ENCODE results near the gene LYSMD1. TPM values are rescaled to one million over a fixed set of nuclear protein-coding genes. Genes with fewer than 3 reads are reported as not detected.
"Not testable (repeated sequence)": the region's sequence is repeated elsewhere in the genome, so short reads cannot be mapped to it uniquely, and the experiment has no call there.

Gene LYSMD1
- 1 to 10 TPM; 5.0 to 6.6 (median 6.0) TPM for total RNA-seq (2021; fragmentation: NEBNext Ultra II Directional; extraction: Animal tissue kit (Norgen Biotek cat#: 25700))
- long read RNA-seq, partial matches to known transcripts: 0 of 5 reads
- long read RNA-seq, other reads (novel, unspliced or antisense): 3 of 5 reads

GRCh38 chr1:151165738-151166504, at the start of gene LYSMD1, which contains the start of gene SCNM1:
LYSMD1 (minus strand) TSS chr1:151165902; CDS start chr1:151165258, 644 bp downstream.
SCNM1 (plus strand) TSS chr1:151166144; CDS start chr1:151166153, 9 bp downstream.
- Mint-ChIP-seq H3K4me1 (ENCODE audit: low read depth) (peaks cover 24% of the 10 kb centered on the region), H3K36me3 (ENCODE audit: low read depth) (peaks cover 18% of the 10 kb centered on the region), H3K4me3 (peak within 1 kb of the TSS; percentile 100), H3K9me3 (no peaks in the 10 kb centered on the region), H3K27ac (peak within 1 kb of the TSS; percentile 98), H3K27me3 (ENCODE audit: insufficient read depth) (peaks cover 3% of the 10 kb centered on the region)
- TF ChIP-seq CTCF (IDR thresholded peaks at IDR 0.05): no peak; the same call in 1 of the 2 replicates
- DNase-seq: peak; percentile 99

- Mint-ChIP-seq H3K27ac (no peak overlapping the region; the same call in 1 of the 2 replicates), H3K9me3 (no peaks in the 10 kb centered on the region), H3K36me3 (ENCODE audit: low read depth) (peaks cover 24% of the 10 kb centered on the region), H3K4me1 (ENCODE audit: low read depth) (peaks cover 41% of the 10 kb centered on the region), H3K27me3 (ENCODE audit: insufficient read depth) (peaks cover 1% of the 10 kb centered on the region), H3K4me3 (no peak overlapping the region)
- TF ChIP-seq CTCF (IDR thresholded peaks at IDR 0.05): no peak
- no peak for DNase-seq
These were observed 47.9 kb upstream of the LYSMD1 start for GRCh38 chr1:151213560-151213959.

- Mint-ChIP-seq H3K4me1 (ENCODE audit: low read depth) (peaks cover 41% of the 10 kb centered on the region), H3K4me3 (0 out of 2 replicates have a peak overlapping the region, but pooled peaks have one; percentile 7), H3K27ac (peak overlapping the region; percentile 78), H3K36me3 (ENCODE audit: low read depth) (peaks cover 24% of the 10 kb centered on the region), H3K27me3 (ENCODE audit: insufficient read depth) (peaks cover 1% of the 10 kb centered on the region), H3K9me3 (no peaks in the 10 kb centered on the region)
- no peak for DNase-seq
- TF ChIP-seq CTCF (IDR thresholded peaks at IDR 0.05): no peak
These were observed 46.4 kb upstream of the LYSMD1 start for GRCh38 chr1:151211972-151212705.

GRCh38 chr1:151210830-151211229, 45.1 kb upstream of the LYSMD1 start:
- H3K9me3 Mint-ChIP-seq: no peaks in the 10 kb centered on the region
- H3K27me3 Mint-ChIP-seq (ENCODE audit: insufficient read depth): peaks cover 1% of the 10 kb centered on the region; the same call in 1 of the 2 replicates
- peak; percentile 87 for DNase-seq
- H3K4me1 Mint-ChIP-seq (ENCODE audit: low read depth): peaks cover 40% of the 10 kb centered on the region
- peak overlapping the region; percentile 84 for H3K27ac Mint-ChIP-seq
- H3K4me3 Mint-ChIP-seq: peak overlapping the region; percentile 46; the same call in 1 of the 2 replicates
- TF ChIP-seq CTCF (IDR thresholded peaks at IDR 0.05): no peak
- H3K36me3 Mint-ChIP-seq (ENCODE audit: low read depth): peaks cover 29% of the 10 kb centered on the region

- H3K4me3 Mint-ChIP-seq; DNase-seq; H3K27me3 Mint-ChIP-seq (ENCODE audit: insufficient read depth); H3K9me3 Mint-ChIP-seq; H3K27ac Mint-ChIP-seq: not testable (repeated sequence)
- Mint-ChIP-seq H3K4me1 (ENCODE audit: low read depth) (peaks cover 44% of the 10 kb centered on the region), H3K36me3 (ENCODE audit: low read depth) (peaks cover 31% of the 10 kb centered on the region)
These were observed 39.8 kb upstream of the LYSMD1 start for GRCh38 chr1:151205381-151205965.

All from HFFc6 (cell line).